Peyer's patch (tissue), 4 donors: ENCODE results near the gene PKP1.

Experiments used
- CTCF ChIP-seq, 6 experiments: fragments of 450-650 bp in 4 of 6; fragments of 200-600 bp in 2 of 6; sonication (generic) in 1 of 6; IDR thresholded peaks; one replicate each; pipeline ENCODE4 v1.5.1; 2017 to 2019; ENCODE audit warnings: antibody characterized with exemption in 6 of 6, mild to moderate bottlenecking in 3 of 6, moderate library complexity in 1 of 6
- POLR2A ChIP-seq, 2 donors: fragments of 450-650 bp; IDR thresholded peaks; one replicate each; pipeline ENCODE4 v1.5.1; 2017; ENCODE audit warnings: antibody characterized with exemption in 2 of 2, mild to moderate bottlenecking in 2 of 2, moderate library complexity in 2 of 2

GRCh38 chr1:201324306-201324705, 41.0 kb downstream of the PKP1 start:
- TF ChIP-seq CTCF (IDR thresholded peaks at IDR 0.05) = no peak
- no peak for TF ChIP-seq POLR2A (IDR thresholded peaks at IDR 0.05)
